ENCODE measurements around the gene DUSP18.
"Not testable (repeated sequence)": the region's sequence is repeated elsewhere in the genome, so short reads cannot be mapped to it uniquely, and the experiment has no call there.

The DUSP18 gene

DNA sequence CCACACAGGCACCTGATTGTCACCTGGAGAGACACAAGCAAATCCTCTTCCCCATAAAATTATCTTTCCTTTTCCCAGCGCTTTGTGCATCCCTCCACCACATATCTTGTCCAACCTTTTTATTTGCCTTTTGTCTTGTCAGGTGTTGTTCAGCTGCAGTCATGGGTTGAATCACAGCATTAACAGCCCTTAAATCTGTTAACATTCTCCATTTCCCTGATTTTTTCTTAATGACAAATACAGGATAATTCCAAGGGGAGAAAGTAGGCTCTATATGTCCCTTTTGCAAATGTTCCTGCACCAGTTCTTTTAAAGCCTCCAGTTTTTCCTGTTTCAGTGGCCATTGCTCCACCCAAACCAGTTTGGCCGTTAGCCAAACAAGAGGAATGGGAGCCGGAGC, 8.9 kb upstream of the DUSP18 start:
- not testable (repeated sequence) for DNase-seq

DNA sequence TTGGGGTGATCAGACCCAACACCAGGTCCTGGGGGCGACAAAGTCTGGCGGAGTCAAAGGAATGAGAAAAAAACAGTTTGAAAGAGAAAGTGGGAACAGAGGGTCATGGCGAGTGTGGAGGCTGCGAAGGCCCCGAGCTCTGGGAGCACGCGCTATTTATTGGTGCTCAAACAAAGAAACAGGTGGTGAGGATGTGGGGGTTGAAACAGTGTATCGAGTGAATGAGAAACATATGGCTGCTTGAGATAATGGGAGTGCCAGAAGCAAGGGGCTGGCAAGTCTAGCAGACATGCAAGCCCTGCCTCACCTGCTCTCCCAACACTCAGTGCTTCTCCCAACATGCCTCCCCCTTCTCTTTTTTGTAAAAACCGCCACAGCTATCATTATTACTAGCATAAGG, 7.8 kb upstream of the DUSP18 start:
- no peak for DNase-seq

DNA sequence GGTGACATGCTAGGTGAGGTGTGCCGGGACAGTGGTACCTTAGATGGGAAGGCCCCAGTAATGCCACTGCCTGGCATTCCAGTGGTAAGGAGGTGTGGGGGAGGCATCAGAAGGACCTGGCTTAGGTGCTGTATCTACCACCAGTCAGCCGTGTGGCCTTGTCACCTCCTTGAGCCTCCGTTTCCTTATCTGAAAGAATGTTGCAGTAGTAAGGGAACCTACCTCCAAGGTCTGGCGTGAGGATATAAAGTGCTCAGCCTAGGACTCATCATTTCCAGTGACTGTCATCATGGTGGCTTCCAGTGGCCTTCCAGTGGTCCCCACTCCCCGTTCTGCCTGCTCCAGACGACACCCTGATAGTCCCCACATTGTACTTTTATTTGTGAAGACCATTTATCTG, 6.8 kb upstream of the DUSP18 start:
- no peak for DNase-seq

DNA sequence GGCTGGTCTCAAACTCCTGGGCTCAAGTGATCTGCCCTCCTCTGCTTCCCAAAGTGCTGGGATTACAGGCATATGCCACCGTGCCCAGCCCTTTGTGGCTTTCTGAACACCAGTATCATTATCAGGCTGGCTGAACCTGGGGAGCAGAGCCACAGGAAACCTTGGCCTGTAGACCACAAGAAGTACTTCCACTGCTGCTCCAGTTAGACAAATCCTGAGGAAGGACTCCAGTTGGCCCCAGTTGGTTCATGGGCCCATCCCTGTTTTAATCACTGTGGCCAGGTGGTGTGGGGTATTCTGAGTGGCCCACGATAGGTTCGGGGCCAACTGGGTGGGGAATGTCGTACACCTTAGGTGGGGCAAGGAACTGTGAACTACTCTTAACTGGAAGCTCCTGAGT, 5.5 kb upstream of the DUSP18 start:
- DNase-seq = no peak

DNA sequence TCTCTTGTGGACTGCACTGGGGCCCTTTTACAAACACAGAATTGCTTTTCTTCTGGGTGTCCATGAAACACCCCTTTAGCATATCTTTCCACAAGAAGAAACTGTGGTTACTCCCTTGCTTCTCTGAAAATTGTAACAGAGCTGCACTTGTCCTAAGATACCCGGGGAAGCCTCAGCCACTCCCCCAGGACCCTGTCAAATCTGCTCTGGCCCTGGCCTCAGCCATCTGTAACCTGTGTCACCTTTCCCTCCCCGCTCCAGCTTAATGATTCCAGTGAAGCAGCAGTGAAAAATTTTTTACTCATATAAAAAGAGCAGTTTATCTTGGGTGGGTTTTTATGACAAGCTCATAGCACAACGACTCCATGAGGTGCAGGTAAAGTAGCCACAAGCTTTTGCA, 3.4 kb upstream of the DUSP18 start:
- no peak for DNase-seq

DNA sequence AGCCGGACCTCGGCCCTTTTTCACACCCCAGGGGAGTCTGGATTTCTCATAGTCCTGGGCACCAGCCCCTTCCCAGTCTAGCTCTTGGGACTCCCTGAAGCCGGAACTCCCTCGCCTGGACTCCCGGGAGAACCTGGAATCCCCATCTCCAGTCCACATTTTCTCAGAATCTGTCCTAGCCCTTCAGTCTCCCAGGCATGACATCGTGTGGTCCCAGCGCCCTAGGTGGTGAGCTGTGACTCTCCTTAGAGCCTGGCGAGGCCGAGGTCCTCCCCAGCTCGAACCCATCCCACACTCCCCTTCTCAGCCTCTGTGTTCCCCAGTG, 673 bp upstream of the DUSP18 start:
- DNase-seq = no peak

DNA sequence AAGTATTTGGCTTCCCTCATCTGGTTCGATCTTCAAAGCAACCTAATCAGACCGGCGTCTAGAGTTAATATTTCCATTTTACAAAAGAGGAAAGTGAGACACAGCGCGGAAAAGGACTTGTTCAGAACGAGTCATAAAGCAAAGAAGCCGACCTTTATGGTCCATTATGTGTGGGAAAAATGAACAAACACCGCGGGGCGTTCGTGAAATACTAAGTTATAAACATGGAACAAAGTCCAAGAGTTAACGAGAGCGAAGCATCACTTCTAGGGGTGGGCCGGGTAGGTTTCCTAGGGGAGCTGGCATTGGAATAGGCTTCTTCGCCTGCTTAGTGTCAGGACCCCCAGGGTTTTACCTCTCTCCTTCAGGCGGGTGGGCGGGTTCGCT, 575 bp downstream of the DUSP18 start:
- DNase-seq = peak; percentile 5

DNA sequence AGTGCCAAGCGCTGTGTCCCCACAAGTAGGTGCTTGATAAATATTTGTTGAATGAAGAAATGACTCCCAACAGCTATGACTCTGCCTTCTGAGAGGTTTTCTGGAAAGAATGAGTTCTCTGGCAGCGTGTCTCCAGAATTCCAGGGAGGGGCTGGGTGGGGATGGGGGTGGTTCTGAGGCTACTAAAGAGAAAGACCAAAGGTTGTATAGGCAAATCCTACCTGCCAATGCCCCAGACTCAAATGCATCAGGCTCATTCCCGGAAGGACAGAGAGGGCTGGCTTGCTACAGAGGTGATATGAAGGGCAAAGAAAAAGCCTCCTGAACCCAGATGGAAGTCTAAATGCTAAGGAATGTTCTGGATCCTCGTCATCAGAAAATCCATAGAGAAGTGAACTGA, 1.9 kb downstream of the DUSP18 start:
- no peak for DNase-seq

DNA sequence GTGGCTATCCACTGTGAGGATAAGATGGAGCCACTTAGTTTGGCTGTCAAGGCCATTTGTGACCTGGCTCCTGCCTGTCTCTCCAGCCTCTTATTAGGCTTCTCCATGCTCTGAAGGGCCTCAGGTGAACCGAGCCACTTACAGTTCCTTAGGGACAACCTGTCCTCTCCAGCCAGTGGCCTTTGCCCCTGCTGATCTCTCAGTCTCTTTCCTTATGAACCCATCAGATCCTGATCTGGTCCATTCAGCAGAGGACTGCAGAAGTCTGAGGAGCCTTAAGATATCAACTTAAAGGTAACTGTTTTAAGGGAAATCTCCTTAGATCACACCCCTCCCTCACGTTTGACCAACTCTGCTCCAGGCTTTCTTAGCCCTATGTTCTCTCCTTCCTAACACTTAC, 2.4 kb downstream of the DUSP18 start:
- no peak for DNase-seq

DNA sequence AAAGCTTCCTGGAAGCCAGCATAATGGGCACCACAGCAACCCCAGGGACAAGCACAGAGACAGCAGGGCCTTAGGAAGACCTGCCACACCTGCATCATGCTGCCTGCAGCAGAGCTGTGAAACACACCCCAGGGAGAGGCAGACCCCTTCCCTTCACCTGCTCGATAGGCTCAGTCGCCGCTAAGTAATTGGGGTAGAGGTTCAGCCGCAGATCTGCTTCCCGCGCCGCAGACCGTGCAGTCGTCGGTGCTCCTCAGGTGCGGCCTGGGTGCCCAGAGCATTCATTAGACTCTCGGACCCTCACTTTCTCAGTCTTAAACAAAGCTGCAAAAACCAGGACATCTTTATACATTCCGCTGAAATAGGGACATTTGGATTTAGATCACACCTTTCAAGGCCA, 2.9 kb downstream of the DUSP18 start:
- no peak for DNase-seq

DNA sequence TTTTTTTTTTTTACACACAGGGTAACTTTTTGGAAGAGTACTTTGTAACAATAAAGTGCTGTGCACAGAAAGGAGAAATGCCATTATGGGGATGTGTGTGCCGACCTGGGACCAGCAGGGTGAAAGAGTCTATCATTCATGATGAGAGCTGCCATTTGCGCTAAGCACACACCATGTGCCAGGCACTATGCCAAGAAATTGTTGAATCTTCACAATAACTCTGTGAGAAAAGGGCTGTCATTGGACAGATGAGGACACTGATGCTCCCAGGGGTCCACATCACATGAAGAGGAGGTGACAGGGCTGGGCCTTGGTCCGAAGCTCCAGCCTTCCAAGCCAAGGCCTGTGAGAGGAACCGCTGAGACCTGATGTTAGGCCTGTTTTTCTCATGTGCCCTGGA, 5.6 kb downstream of the DUSP18 start:
- DNase-seq = no peak

DNA sequence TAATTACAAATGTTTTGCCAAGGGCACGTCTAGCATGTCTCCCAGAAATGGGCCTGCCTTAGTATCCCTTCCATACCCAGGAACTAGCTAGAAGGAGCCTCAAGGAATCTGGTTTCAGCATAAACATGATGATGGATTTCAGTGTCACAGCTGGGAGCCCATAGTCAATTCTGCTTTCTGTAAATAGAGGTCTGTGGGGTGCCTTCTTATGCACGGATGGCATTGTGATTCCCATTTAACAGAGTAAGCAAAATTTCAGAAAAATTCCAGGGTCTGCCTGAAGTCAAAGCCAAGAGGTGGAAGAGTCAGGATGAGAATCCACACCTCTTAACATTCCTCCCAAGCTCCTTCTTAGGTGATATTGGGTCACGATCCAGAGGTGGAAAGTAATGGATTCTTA, 12.1 kb downstream of the DUSP18 start:
- DNase-seq = no peak

DNA sequence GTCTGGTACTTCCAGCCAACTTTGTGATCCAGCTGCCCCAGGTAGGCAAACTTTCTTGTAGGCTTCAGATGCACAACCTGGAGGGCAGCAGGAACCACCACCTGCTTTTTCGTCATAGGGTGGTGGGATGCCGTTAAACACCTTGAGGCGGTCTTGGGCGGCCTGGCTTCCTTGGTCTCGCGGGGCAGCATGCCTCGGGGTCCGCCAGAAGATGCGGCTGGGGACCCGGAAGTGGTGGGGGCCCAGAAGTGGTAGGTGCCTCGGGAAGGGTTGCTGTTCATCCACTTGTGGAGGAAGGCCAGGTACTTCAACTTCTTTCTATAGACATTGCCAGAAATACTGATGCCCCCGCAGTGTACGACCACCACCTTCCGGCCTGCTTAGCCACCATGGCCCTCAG, 13.3 kb downstream of the DUSP18 start:
- DNase-seq = no peak

DNA sequence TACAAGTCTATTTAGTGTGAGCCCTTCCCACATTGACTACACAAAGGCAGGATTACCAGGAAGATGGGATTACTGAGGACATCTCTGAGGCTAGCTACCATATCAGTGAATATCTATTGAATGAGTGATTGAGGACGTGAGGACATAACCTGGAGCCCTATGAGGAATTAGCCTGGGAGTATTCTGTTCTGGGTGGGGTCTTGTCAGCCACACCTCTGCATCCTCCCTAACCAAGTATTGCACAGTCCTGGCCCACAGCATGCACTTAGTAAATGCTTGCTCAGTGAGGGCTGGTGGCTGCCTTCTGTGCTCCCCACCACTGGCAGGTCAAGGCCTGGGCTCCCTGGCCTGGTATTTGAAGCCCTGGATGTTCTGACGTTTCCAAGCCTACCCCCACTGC, 14.8 kb downstream of the DUSP18 start:
- DNase-seq = no peak

DNA sequence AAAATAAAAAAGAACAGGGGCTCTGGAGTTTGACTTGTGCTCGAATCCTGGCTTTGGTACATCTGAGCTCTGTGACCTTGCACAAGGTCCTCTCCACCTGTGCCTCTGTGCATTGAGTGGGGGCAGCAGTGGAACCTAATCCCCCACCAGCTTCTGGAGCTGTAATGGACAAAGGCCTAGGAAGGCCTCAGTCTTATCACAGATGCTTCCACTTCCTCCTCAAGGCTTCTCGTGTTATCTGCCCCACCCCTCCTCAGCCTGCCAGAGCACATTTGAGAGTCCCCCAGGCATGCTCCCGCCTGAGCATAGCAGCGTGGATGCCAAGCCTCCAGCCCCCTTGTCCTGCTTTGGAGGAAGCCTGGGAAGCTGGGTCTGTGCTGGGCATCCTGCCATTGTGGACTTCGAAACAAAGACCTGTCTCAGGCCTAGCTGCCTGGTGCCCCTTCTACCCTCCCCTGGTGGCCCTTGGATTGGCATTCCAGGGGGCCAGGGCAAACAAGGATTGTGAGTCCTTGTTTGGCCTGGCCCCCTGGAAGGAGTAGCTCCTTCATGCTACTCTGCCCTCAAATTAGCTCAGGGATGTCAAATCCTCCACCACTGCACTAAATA, 17.1 kb downstream of the DUSP18 start:
- no peak for DNase-seq

DNA sequence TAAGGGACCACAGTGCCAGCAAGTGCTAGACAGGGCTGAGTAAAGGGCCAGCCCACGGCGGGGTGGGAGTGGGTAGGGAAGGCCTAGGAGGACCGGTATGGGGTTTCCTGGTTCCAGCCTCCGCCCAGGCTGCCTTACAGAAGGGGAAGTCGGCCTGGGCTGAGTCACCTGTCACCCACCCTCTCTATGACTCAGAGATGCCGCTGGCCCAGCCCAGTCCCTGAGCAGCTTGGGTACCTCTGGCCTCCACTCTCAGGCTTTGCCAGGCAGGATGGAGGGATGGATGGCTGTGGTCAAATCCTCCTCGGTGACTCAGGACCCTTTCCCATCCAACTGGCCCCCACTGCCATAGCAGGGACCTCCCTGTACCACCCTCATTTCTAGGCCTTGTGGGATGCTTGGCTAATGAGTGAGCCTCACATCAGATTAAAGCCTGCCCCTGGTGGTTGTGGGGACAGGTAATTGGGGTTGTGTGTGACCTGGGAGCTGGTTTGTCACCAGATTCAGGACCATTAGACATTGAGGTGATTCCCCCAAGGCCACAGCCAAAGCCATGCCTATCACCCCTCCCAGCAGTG, 18.2 kb downstream of the DUSP18 start:
- DNase-seq = peak; percentile 52

DNA sequence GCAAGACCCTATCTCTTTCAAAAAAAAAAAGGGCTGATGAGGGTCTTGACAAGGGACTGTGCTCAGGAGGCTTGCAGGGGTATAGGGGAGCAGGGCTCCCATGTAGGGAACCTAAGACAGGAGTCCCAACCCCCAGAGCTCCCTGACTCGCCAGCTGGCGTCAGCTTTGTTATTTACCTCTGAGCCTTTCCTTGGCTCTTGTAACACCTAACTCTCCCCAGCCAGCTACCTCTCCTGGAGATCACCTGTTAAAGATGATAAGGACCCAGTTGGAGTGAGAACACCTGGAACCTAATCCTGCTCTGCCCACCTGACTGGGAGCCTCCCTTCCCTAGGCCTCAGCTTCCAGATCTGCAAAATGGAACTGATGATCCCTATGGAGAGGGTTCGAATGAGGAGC, 18.9 kb downstream of the DUSP18 start:
- no peak for DNase-seq

DNA sequence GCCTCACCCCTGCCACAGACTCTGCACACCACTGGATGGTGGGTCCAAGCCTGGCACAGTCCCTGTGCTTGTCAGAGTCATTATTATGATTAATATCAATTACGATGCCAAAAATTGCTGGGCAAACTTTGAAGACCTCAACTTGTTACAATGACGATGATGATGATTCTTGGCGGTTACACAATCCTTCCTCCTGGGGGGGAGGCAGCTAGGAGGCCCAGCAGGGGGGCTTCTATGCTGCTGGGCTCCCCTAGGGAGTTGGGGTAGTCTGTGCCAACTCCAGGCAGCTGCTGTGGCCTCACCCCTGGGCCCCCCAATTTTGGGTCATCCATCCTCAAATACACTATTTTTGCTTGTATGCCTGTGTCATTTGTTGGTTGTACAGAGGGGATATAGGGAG, 20.1 kb downstream of the DUSP18 start:
- DNase-seq = no peak

DNA sequence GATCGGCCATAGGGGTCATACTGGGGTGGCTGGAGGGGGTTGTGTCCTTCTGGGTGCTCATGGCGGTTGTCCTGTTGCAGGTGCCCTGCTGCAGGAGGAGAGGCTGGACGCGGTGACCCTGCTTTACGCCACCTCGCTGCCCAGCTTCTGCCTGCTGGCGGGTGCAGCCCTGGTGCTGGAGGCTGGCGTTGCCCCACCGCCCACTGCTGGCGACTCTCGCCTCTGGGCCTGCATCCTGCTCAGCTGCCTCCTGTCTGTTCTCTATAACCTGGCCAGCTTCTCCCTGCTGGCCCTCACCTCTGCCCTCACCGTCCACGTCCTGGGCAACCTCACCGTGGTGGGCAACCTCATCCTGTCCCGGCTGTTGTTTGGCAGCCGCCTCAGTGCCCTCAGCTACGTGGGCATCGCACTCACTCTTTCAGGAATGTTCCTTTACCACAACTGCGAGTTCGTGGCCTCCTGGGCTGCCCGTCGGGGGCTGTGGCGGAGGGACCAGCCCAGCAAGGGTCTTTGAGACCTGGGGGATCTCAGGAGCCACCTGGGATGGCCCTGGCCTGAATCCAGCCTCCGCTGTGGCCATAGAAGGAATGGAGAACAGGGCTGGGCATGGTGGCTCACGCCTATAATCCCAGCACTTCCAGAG, 21.0 kb downstream of the DUSP18 start:
- DNase-seq = no peak

DNA sequence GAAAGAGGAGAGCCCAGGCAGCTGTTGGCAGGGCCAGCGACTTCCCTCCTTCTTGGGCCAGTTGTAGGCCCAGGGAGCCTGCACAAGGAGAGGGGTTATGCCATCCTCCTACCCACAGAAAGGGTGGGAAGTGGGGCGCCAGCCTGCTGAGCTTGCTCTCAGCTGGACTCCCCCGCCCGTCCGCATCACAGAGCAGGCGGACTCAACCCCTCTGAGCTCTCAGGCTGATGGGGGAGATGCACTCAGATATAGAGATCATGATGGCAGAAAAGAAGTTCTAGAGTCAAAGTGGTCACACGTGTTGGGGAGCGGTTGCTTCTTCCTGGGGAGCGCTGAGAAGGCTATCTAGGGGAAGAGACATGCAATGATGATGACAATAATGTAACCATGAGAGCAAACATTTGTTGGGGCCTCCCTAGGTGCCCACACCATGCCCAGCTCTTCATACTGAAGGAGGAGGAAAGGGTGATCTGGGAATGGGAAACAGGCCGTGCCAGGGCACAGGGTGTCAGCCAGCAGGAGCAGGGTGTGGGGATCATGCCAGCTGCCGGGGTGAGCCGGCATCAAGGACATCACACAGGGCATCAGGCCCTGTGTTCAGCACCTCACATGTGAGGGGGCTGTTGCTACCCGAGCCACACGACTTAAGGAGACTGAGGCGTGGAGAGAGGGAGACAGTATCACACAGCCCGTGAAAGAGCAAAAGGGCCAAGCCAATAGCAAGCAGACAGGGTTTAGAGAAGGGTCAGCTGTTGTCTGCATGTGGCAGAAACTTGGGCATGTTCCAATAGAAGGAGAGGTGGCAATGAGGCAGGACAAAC, 24.4 kb downstream of the DUSP18 start:
- DNase-seq = no peak

DNA sequence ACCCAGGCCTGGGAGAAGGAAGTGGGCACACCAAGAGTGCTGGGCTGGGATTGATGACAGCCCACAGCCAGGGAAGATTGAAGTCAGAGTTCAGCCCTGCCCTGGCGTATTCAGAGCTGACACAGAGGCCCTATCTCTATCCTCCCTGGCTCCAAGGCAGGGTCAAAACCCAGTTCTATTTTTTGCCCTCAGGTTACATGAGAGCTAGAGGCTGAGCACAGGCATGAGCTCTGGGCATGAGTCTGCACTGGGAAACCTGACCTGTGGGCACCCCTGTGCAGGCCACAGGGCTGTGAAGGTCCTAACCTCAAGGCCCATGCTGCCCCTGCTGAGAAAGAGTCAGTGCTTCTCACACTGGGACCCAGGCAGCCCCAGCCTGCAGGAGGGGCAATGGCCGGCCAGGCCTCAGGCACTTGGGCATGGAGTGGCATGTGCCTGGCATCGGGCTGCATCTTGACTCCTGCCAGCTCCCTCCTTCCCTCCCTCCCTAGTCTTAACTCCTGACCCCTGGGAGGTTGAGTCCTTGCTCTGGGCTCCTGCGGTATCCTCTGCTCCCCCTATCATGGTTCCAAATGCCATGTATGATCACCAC, 26.7 kb downstream of the DUSP18 start:
- no peak for DNase-seq

DNA sequence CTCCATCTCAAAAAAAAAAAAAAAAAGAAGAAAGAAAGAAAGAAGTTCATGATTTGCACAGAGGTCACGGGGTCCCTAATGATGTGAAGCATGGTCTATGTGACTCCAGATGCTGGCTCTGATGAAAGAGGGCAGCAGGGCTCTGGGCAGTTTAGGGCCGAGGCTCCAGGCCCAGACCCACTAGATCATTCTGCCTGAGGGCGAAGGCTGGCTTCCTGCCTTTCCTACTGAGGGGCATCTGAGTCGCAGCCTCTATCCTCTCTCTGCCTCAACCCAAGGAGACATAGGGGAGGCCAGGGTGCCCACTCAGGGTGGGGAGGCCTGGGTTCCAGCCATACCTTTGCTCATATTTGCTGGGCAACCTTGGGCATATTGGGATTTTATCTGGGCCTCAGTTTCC, 27.3 kb downstream of the DUSP18 start:
- DNase-seq = no peak

DNA sequence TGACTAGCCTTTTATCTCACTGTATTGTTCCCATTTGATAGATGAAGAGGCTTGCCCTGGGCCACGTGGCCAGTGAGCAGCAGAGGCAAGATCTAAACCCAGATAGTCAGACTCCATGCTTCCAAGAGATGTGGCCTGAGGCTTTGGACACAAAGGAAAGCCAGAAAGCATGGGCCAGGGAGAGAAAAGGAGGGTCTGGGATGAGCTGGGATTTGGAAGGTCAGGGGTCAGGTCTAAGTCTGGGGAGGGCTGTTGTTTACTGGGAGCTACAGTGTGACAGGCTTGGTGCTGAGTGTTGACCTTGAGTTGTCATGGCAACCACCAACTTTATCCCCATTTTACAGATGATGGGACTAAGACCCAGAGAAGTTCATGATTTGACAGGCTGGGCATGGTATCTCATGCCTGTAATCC, 30.0 kb downstream of the DUSP18 start:
- no peak for DNase-seq
